Smooth muscle cell (in vitro differentiated cells): Measurements from ENCODE around the gene MLKL. TPM values are rescaled to one million over a fixed set of nuclear protein-coding genes. Genes with fewer than 3 reads are reported as not detected.

Source experiments
- DNase-seq: peaks from one replicate; lab custom pipeline; 2025; ENCODE audit not compliant: unreplicated experiment; lab: John Stamatoyannopoulos, UW
- H2AFZ ChIP-seq: fragments of 200-600 bp; sonication (generic); 2 replicates; pipeline ENCODE4 v1.6.0; 2016; ENCODE audit warnings: antibody characterized with exemption, low read depth, mild to moderate bottlenecking
- H3F3A ChIP-seq: fragments of 200-600 bp; sonication (generic); 2 replicates; pipeline ENCODE4 v1.6.0; 2017; ENCODE audit warnings: antibody characterized with exemption, low read depth
- H3K27ac ChIP-seq: fragments of 200-600 bp; sonication (generic); 2 replicates; pipeline ENCODE4 v1.5.1; 2016; ENCODE audit warnings: low read depth, mild to moderate bottlenecking
- H3K27me3 ChIP-seq: fragments of 200-600 bp; sonication (generic); 2 replicates; pipeline ENCODE4 v1.6.1; 2016; ENCODE audit warnings: low read depth, mild to moderate bottlenecking
- H3K36me3 ChIP-seq: fragments of 200-600 bp; sonication (generic); 2 replicates; pipeline ENCODE4 v1.5.1; 2016; ENCODE audit warnings: low read depth
- H3K4me1 ChIP-seq: fragments of 200-600 bp; sonication (generic); 2 replicates; pipeline ENCODE4 v1.5.1; 2016; ENCODE audit warnings: low read depth
- H3K4me2 ChIP-seq: fragments of 200-600 bp; sonication (generic); 2 replicates; pipeline ENCODE4 v1.6.0; 2016; ENCODE audit warnings: mild to moderate bottlenecking
- H3K4me3 ChIP-seq: fragments of 200-600 bp; sonication (generic); 2 replicates; pipeline ENCODE4 v1.5.1; 2016; ENCODE audit warnings: mild to moderate bottlenecking
- H3K79me2 ChIP-seq: fragments of 200-600 bp; sonication (generic); 2 replicates; pipeline ENCODE4 v1.6.0; 2016; ENCODE audit warnings: low read depth, mild to moderate bottlenecking
- H3K9ac ChIP-seq: fragments of 200-600 bp; sonication (generic); 2 replicates; pipeline ENCODE4 v1.6.0; 2016; ENCODE audit warnings: low read depth
- H3K9me3 ChIP-seq: fragments of 200-600 bp; sonication (generic); replicated peaks from 2 replicates; pipeline ENCODE4 v1.5.1; 2016; ENCODE audit warnings: low read depth
- H4K20me1 ChIP-seq: fragments of 200-600 bp; sonication (generic); 2 replicates; pipeline ENCODE4 v1.6.0; 2016; ENCODE audit warnings: low read depth
- WGBS: methylation state at CpG from one replicate; pipeline ENCODE4 v1.1.7; 2016; ENCODE audit warnings: low lambda C conversion rate; 5-methylcytosine and 5-hydroxymethylcytosine counted together
- polyA plus RNA-seq: library from polyadenylated mRNA; unstranded; fragments of >200 nt; fragmentation: Nextera tagmentation; extraction: Ambion mirVana; gene quantifications from 2 replicates; pipeline ENCODE4 v1.2.1, GENCODE V29; 2016
- total RNA-seq: library from RNA; depleted of rRNA; stranded (reverse); fragments of >200 nt; gene quantifications from 2 replicates; pipeline ENCODE4 v1.2.3, GENCODE V29; 2014
- TF ChIP-seq, protein P1 (sequence below): fragments of 200-600 bp; sonication (generic); IDR thresholded peaks from 2 replicates; pipeline ENCODE4 v1.5.1; 2017; ENCODE audit warnings: borderline replicate concordance, mild to moderate bottlenecking, antibody characterized with exemption; ENCODE audit not compliant: insufficient read depth, poor library complexity, severe bottlenecking

MLKL gene
- total and polyA plus RNA-seq, 2 experiments from 2014 or later, result 4.3 to 4.6 TPM

GRCh38 chr16:74623839-74624235 lies 76.8 kb downstream of the MLKL start:
- no peak for DNase-seq
- Histone ChIP-seq H3K9me3 (no peaks in the 10 kb centered on the region), H3K9ac (no peak overlapping the region), H3K27me3 (no peaks in the 10 kb centered on the region), H3K4me3 (no peak overlapping the region), H2AFZ (no peak overlapping the region), H3K4me1 (no peaks in the 10 kb centered on the region), H3K36me3 (peaks cover 17% of the 10 kb centered on the region), H3F3A (no peaks in the 10 kb centered on the region), H3K79me2 (no peaks in the 10 kb centered on the region), H4K20me1 (peaks cover 15% of the 10 kb centered on the region), H3K4me2 (no peak overlapping the region), H3K27ac (no peak overlapping the region)
- WGBS, result 92% methylated on average over 6 of the region's 6 CpGs
- TF ChIP-seq, protein P1, sequence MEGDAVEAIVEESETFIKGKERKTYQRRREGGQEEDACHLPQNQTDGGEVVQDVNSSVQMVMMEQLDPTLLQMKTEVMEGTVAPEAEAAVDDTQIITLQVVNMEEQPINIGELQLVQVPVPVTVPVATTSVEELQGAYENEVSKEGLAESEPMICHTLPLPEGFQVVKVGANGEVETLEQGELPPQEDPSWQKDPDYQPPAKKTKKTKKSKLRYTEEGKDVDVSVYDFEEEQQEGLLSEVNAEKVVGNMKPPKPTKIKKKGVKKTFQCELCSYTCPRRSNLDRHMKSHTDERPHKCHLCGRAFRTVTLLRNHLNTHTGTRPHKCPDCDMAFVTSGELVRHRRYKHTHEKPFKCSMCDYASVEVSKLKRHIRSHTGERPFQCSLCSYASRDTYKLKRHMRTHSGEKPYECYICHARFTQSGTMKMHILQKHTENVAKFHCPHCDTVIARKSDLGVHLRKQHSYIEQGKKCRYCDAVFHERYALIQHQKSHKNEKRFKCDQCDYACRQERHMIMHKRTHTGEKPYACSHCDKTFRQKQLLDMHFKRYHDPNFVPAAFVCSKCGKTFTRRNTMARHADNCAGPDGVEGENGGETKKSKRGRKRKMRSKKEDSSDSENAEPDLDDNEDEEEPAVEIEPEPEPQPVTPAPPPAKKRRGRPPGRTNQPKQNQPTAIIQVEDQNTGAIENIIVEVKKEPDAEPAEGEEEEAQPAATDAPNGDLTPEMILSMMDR, result no peak

- no peak overlapping the region for H3K4me3 ChIP-seq
- no peak overlapping the region for H2AFZ ChIP-seq
- no peaks in the 10 kb centered on the region for H3K27me3 ChIP-seq
- H4K20me1 ChIP-seq, result peaks cover 15% of the 10 kb centered on the region
- WGBS, result 60% methylated on average over 4 of the region's 4 CpGs
- H3K27ac ChIP-seq, result no peak overlapping the region
- H3K79me2 ChIP-seq, result no peaks in the 10 kb centered on the region
- DNase-seq, result no peak
- peaks cover 14% of the 10 kb centered on the region for H3K36me3 ChIP-seq
- no peaks in the 10 kb centered on the region for H3K4me1 ChIP-seq
- no peaks in the 10 kb centered on the region for H3F3A ChIP-seq
- no peak overlapping the region for H3K9ac ChIP-seq
- H3K9me3 ChIP-seq, result no peaks in the 10 kb centered on the region
- TF ChIP-seq, protein P1, result peak; percentile 55
- H3K4me2 ChIP-seq, result no peak overlapping the region
These were observed 77.3 kb downstream of the MLKL start for GRCh38 chr16:74623214-74623838.

DNA sequence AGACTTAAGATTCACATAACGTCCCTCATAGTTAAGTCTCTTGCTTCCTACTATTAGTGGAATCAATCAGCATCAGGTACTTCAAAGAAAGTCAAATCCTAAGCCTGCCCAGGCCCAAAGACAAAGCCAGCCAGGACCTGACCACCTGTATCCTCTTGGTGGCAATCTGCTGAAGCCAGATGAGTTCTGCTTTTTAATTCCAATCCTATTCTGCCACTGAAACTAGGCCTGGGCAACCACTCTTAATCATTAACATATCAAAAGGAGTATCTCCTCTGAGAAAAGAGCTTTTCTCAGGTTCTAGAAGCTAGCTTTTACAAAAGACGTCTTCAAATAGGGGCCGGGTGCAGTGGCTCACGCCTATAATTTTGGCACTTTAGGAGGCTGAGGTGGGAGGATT lies 78.7 kb downstream of the MLKL start:
- no peak overlapping the region for H3K4me2 ChIP-seq
- H2AFZ ChIP-seq, result no peak overlapping the region
- no peak for DNase-seq
- 95% methylated on average over 4 of the region's 4 CpGs for WGBS
- H4K20me1 ChIP-seq, result peaks cover 15% of the 10 kb centered on the region
- H3K36me3 ChIP-seq, result peaks cover 14% of the 10 kb centered on the region
- TF ChIP-seq, protein P1, result no peak
- H3K4me1 ChIP-seq, result no peaks in the 10 kb centered on the region
- no peaks in the 10 kb centered on the region for H3F3A ChIP-seq
- H3K4me3 ChIP-seq, result no peak overlapping the region
- H3K27me3 ChIP-seq, result no peaks in the 10 kb centered on the region
- H3K9ac ChIP-seq, result no peak overlapping the region
- H3K79me2 ChIP-seq, result no peaks in the 10 kb centered on the region
- no peaks in the 10 kb centered on the region for H3K9me3 ChIP-seq
- no peak overlapping the region for H3K27ac ChIP-seq

Other genes with a start within 250 kb of the MLKL start
- gene GLG1, start 93.7 kb downstream of the MLKL start, total RNA-seq, result 131 and 180 TPM in 2 replicates
- 138 and 140 TPM in 2 replicates for gene GLG1, start 93.7 kb downstream of the MLKL start, polyA plus RNA-seq
- 12.8 and 13.9 TPM in 2 replicates for gene RFWD3, start 34.0 kb downstream of the MLKL start, total RNA-seq
- gene RFWD3, start 34.0 kb downstream of the MLKL start, polyA plus RNA-seq, result 8.4 and 10.0 TPM in 2 replicates
- gene FA2H, start 74.0 kb upstream of the MLKL start, total RNA-seq, result not detected in 2 replicates
- gene FA2H, start 74.0 kb upstream of the MLKL start, polyA plus RNA-seq, result not detected in 2 replicates